HCT116 (cell line): Measurements from ENCODE around the gene BTNL3.

Experiments
- EZH2 ChIP-seq: fragments of 200-600 bp; sonication (generic); IDR thresholded peaks from 2 replicates; pipeline ENCODE4 v1.6.1; 2017; ENCODE audit warnings: antibody characterized with exemption, mixed run types
- EZH2phosphoT487 ChIP-seq: fragments of 200-600 bp; IDR thresholded peaks from 2 replicates; pipeline ENCODE4 v1.6.1; 2018; ENCODE audit warnings: antibody characterized with exemption, borderline replicate concordance
- FOSL1 ChIP-seq: IDR thresholded peaks from 2 replicates; pipeline ENCODE4 v1.6.1; 2012; ENCODE audit warnings: low read depth
- JUND ChIP-seq: IDR thresholded peaks from 2 replicates; pipeline ENCODE4 v1.6.1; 2012
- POLR2A ChIP-seq: IDR thresholded peaks from 2 replicates; pipeline ENCODE4 v1.7.0; 2011; ENCODE audit warnings: borderline replicate concordance; ENCODE audit not compliant: insufficient read depth, insufficient read length; ENCODE audit errors: extremely low read depth
- POLR2AphosphoS5 ChIP-seq: IDR thresholded peaks from 2 replicates; pipeline ENCODE4 v1.6.1; 2011; ENCODE audit warnings: mild to moderate bottlenecking, low read depth, low read length, moderate library complexity
- RAD21 ChIP-seq: IDR thresholded peaks from 2 replicates; pipeline ENCODE4 v1.6.1; 2012; ENCODE audit warnings: low read depth, mild to moderate bottlenecking
- SRF ChIP-seq: IDR thresholded peaks from 2 replicates; pipeline ENCODE4 v1.6.1; 2012; ENCODE audit warnings: low read depth
- ZFX ChIP-seq: fragments of 450-650 bp; IDR thresholded peaks from 2 replicates; pipeline ENCODE4 v1.6.1; 2017
- TF ChIP-seq, protein P1 (sequence below), 3 experiments: fragments of 200-600 bp in 1 of 3; sonication (generic) in 1 of 3; IDR thresholded peaks in 2 of 3; conservative IDR thresholded peaks in 1 of 3; 2 replicates each; pipeline ENCODE4 v1.5.1; 2012 to 2017; ENCODE audit warnings: low read depth in 2 of 3, low read length in 2 of 3, antibody characterized with exemption in 1 of 3, borderline replicate concordance in 1 of 3, control low read depth in 1 of 3, mild to moderate bottlenecking in 1 of 3, mixed read lengths in 1 of 3, mixed run types in 1 of 3, moderate library complexity in 1 of 3; ENCODE audit not compliant: insufficient read depth in 1 of 3
- TF ChIP-seq, protein P2 (sequence below): IDR thresholded peaks from 2 replicates; pipeline ENCODE4 v1.6.1; 2012
- TF ChIP-seq, protein P3 (sequence below): IDR thresholded peaks from 2 replicates; pipeline ENCODE4 v1.6.1; 2012

DNA sequence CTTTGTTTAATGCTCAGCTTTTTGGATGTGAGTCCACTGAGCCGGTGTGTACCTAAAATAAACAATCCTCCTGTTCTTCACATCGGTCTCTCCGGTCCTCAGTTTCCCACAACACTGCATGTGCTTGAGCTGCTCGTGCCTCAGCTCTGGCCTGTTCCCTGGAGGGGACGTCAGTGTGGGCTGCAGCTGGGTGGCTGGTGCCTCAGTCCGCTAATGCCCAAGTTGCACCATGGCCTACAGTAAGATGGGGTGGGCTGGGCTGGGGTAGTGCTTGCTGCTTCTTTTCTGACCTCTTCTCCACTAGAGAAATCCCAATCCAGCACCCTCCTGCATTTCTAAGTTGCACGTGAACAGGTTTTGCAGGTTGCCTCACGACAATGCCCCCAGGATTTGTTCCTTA, 50.8 kb downstream of the BTNL3 start:
- TF ChIP-seq, protein P1, sequence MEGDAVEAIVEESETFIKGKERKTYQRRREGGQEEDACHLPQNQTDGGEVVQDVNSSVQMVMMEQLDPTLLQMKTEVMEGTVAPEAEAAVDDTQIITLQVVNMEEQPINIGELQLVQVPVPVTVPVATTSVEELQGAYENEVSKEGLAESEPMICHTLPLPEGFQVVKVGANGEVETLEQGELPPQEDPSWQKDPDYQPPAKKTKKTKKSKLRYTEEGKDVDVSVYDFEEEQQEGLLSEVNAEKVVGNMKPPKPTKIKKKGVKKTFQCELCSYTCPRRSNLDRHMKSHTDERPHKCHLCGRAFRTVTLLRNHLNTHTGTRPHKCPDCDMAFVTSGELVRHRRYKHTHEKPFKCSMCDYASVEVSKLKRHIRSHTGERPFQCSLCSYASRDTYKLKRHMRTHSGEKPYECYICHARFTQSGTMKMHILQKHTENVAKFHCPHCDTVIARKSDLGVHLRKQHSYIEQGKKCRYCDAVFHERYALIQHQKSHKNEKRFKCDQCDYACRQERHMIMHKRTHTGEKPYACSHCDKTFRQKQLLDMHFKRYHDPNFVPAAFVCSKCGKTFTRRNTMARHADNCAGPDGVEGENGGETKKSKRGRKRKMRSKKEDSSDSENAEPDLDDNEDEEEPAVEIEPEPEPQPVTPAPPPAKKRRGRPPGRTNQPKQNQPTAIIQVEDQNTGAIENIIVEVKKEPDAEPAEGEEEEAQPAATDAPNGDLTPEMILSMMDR (IDR thresholded peaks at IDR 0.05 in 2 of 3, conservative IDR thresholded peaks at IDR 0.05 in 1 of 3; ENCODE audit: borderline replicate concordance in 1 of 3, insufficient read depth in 1 of 3, low read depth in 2 of 3, low read length in 2 of 3): no peak
- TF ChIP-seq SRF: no peak
- TF ChIP-seq POLR2AphosphoS5: no peak
- TF ChIP-seq POLR2A: no peak
- no peak for TF ChIP-seq FOSL1
- TF ChIP-seq, protein P2, sequence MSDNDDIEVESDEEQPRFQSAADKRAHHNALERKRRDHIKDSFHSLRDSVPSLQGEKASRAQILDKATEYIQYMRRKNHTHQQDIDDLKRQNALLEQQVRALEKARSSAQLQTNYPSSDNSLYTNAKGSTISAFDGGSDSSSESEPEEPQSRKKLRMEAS: no peak
- TF ChIP-seq RAD21: no peak
- TF ChIP-seq EZH2phosphoT487: no peak
- no peak for TF ChIP-seq EZH2
- TF ChIP-seq, protein P3, sequence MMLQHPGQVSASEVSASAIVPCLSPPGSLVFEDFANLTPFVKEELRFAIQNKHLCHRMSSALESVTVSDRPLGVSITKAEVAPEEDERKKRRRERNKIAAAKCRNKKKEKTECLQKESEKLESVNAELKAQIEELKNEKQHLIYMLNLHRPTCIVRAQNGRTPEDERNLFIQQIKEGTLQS: no peak
- no peak for TF ChIP-seq ZFX
- no peak for TF ChIP-seq JUND
